LNCAP (cell line): Measurements from ENCODE around the gene CAT.

Experiments used
- TF ChIP-seq, protein P1 (sequence below): fragments of 450-650 bp; IDR thresholded peaks from 2 replicates; pipeline ENCODE4 v1.5.1; 2017; ENCODE audit warnings: mild to moderate bottlenecking

The CAT gene

DNA sequence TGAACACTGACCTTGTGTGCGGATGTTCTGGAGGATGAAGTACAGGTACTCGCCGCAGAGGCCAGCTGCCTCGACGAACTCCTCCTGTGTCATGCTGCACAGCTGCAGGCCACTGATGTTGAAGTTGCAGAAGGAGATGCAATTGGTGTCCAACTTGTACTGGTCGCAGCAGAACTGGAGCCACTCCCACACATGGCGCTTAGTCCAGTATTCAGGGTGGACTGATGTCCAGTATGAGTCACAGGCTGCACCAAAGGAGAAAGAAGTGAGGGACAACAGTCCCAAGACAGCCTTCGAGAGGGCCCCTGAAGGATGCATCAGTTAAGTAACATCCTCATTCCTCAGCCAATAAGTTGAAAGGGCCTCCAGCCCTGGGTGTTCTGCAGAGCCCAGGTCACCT, 54.7 kb downstream of the CAT start:
- TF ChIP-seq, protein P1, sequence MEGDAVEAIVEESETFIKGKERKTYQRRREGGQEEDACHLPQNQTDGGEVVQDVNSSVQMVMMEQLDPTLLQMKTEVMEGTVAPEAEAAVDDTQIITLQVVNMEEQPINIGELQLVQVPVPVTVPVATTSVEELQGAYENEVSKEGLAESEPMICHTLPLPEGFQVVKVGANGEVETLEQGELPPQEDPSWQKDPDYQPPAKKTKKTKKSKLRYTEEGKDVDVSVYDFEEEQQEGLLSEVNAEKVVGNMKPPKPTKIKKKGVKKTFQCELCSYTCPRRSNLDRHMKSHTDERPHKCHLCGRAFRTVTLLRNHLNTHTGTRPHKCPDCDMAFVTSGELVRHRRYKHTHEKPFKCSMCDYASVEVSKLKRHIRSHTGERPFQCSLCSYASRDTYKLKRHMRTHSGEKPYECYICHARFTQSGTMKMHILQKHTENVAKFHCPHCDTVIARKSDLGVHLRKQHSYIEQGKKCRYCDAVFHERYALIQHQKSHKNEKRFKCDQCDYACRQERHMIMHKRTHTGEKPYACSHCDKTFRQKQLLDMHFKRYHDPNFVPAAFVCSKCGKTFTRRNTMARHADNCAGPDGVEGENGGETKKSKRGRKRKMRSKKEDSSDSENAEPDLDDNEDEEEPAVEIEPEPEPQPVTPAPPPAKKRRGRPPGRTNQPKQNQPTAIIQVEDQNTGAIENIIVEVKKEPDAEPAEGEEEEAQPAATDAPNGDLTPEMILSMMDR, result no peak

DNA sequence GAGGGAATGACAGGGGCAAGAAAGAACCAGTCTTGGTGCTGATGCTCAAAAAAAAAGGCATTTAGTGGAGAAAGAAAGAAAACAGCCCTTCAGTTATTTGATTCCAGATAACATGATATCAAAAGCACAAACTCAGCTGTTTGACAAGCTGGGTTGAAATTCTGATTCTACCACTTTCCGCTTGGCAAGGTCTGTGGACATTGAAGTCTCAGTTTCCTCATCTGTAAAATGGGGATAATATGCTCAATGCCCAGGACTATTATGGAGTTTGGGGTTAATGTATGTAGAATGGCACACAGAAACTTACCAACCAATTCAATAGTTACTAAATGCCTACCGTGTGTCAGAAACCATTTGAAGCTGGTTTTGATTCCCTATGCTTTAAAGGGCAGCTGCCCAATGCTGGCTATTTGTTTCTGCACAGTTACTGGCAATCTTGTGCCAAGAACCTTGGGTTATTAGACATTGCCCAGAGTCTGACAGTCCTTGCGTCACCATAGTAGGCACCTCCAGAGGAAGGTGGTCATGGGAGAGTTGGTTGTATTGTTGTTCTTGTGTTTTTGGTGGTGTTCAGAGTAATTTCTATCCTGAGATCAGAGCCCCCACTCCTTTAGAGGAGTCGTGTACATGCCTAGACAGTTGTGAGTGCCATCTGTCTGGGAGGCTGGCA, 55.3 kb downstream of the CAT start:
- TF ChIP-seq, protein P1, result no peak

DNA sequence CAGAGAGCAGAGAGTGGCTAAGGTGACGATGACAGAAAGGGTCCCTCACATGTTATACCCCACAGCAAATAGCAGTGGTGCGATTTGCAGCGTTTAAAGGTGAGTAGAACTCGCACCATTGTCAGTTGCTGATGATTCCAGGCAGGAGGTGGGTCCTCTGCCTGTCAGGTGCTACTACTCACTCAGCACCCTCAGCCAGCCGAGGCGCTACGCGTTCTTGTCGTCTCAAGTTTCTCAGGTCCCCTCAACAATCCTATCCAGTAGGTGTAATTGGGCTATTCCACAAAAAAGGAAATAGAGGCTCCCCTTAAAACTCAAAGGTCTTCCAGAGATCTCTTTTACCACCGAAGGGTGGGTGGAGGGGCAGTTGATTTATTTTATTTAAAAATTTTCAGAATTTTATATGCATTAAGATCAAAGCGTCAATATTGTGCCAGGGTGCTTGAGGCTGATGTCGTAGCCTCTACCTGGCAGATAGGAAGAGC, 56.5 kb downstream of the CAT start:
- TF ChIP-seq, protein P1, result no peak

- TF ChIP-seq, protein P1, result no peak
Measured at GRCh38 chr11:34495724-34496377, 57.1 kb downstream of the CAT start.

GRCh38 chr11:34499719-34500500, 61.2 kb downstream of the CAT start:
- TF ChIP-seq, protein P1, result no peak

- TF ChIP-seq, protein P1, result no peak
Measured at GRCh38 chr11:34501500-34501899, 62.8 kb downstream of the CAT start.

DNA sequence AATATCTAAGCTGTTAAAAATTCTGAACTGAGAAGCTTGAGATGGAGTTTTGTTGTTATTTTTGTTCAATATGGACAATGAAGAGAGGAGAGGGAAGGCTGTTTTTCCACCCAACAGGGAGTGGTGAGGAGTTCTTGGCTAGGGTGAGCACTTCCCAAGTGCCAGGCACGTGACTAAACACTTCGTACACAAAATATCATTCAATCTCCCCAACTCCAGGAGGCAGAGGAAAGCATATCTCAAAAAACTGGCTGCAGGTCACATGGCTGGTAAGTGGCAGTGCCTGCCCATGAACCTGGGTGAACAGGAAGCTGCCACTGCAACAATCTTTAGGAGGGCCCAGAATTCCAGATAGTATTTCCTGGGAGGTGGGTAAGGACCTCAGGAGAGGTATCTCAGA, 63.2 kb downstream of the CAT start:
- TF ChIP-seq, protein P1, result no peak
